SK-N-SH treated with all-trans-retinoic acid at 6 μM for 48 hours (cell line): ENCODE data around the gene LMO4.

Source experiments
- ATAC-seq: fragments of 200-7000 bp; cut with Tn5 transposase; 3 replicates; pipeline ENCODE4 v1.9.1; 2020; ENCODE audit warnings: mild to moderate bottlenecking, moderate library complexity
- BACH2 ChIP-seq: fragments of 250-450 bp; sonication (Bioruptor Pico); IDR thresholded peaks from 2 replicates; pipeline ENCODE4 v1.9.0; 2021; ENCODE audit warnings: mild to moderate bottlenecking, borderline replicate concordance
- CREB5 ChIP-seq: fragments of 250-450 bp; sonication (Bioruptor Pico); IDR thresholded peaks from 2 replicates; pipeline ENCODE4 v1.5.1; 2020; ENCODE audit warnings: low read depth, mild to moderate bottlenecking, moderate library complexity
- CSDC2 ChIP-seq: fragments of 250-450 bp; sonication (Bioruptor Pico); IDR thresholded peaks from 2 replicates; pipeline ENCODE4 v1.5.0; 2020; ENCODE audit warnings: mild to moderate bottlenecking, moderate library complexity
- CSRNP3 ChIP-seq: fragments of 250-450 bp; sonication (Bioruptor Pico); IDR thresholded peaks from 2 replicates; pipeline ENCODE4 v1.5.1; 2021; ENCODE audit warnings: mild to moderate bottlenecking, moderate library complexity
- ESRRG ChIP-seq: fragments of 250-450 bp; sonication (Bioruptor Pico); IDR thresholded peaks from 2 replicates; pipeline ENCODE4 v1.6.1; 2021; ENCODE audit warnings: mild to moderate bottlenecking
- GLIS3 ChIP-seq: fragments of 250-450 bp; sonication (Bioruptor Pico); IDR thresholded peaks from 2 replicates; pipeline ENCODE4 v1.5.0; 2020; ENCODE audit warnings: mild to moderate bottlenecking, moderate library complexity
- ISL1 ChIP-seq: fragments of 250-450 bp; sonication (Bioruptor Pico); IDR thresholded peaks from 2 replicates; pipeline ENCODE4 v2.1.2; 2022; ENCODE audit warnings: mild to moderate bottlenecking, moderate library complexity
- OSR1 ChIP-seq: fragments of 250-450 bp; sonication (Bioruptor Pico); IDR thresholded peaks from 2 replicates; pipeline ENCODE4 v1.8.0; 2022; ENCODE audit warnings: moderate library complexity, mild to moderate bottlenecking, inconsistent platforms
- PATZ1 ChIP-seq: fragments of 250-450 bp; sonication (Bioruptor Pico); IDR thresholded peaks from 2 replicates; pipeline ENCODE4 v1.8.0; 2020; ENCODE audit warnings: mild to moderate bottlenecking, moderate library complexity, borderline replicate concordance
- POU6F1 ChIP-seq: fragments of 250-450 bp; sonication (Bioruptor Pico); IDR thresholded peaks from 2 replicates; pipeline ENCODE4 v1.8.0; 2021; ENCODE audit warnings: low read depth, mild to moderate bottlenecking, moderate library complexity, borderline replicate concordance
- PPARA ChIP-seq: fragments of 250-450 bp; sonication (Bioruptor Pico); IDR thresholded peaks from 2 replicates; pipeline ENCODE4 v1.5.0; 2020; ENCODE audit warnings: mild to moderate bottlenecking, borderline replicate concordance
- RARB ChIP-seq: fragments of 250-450 bp; sonication (Bioruptor Pico); IDR thresholded peaks from 2 replicates; pipeline ENCODE4 v1.8.0; 2021; ENCODE audit warnings: mild to moderate bottlenecking, moderate library complexity
- SNAI2 ChIP-seq: fragments of 250-450 bp; sonication (Bioruptor Pico); IDR thresholded peaks from 2 replicates; pipeline ENCODE4 v1.5.0; 2020; ENCODE audit warnings: mild to moderate bottlenecking, moderate library complexity
- TCF4 ChIP-seq: fragments of 250-450 bp; sonication (Bioruptor Pico); IDR thresholded peaks from 2 replicates; pipeline ENCODE4 v1.8.0; 2021; ENCODE audit warnings: mild to moderate bottlenecking, moderate library complexity, borderline replicate concordance
- TOX ChIP-seq: fragments of 250-450 bp; sonication (Bioruptor Pico); IDR thresholded peaks from 2 replicates; pipeline ENCODE4 v1.8.0; 2021; ENCODE audit warnings: mild to moderate bottlenecking, moderate library complexity, borderline replicate concordance
- TSHZ2 ChIP-seq: fragments of 250-450 bp; sonication (Bioruptor Pico); IDR thresholded peaks from 2 replicates; pipeline ENCODE4 v1.5.0; 2020; ENCODE audit warnings: mild to moderate bottlenecking, moderate library complexity
- ZC3H10 ChIP-seq: fragments of 250-450 bp; sonication (Bioruptor Pico); IDR thresholded peaks from 2 replicates; pipeline ENCODE4 v1.5.1; 2021; ENCODE audit warnings: mild to moderate bottlenecking, moderate library complexity
- ZFP3 ChIP-seq: fragments of 250-450 bp; sonication (Bioruptor Pico); IDR thresholded peaks from 2 replicates; pipeline ENCODE4 v1.5.0; 2020; ENCODE audit warnings: mild to moderate bottlenecking, moderate library complexity
- ZFP30 ChIP-seq: fragments of 450-650 bp; formaldehyde crosslinking; IDR thresholded peaks from 2 replicates; pipeline ENCODE4 v1.5.0; 2022; ENCODE audit warnings: mild to moderate bottlenecking, moderate library complexity
- ZNF565 ChIP-seq: fragments of 450-650 bp; formaldehyde crosslinking; conservative IDR thresholded peaks from 2 replicates; pipeline ENCODE4 v1.5.0; 2020; ENCODE audit warnings: low read depth, mild to moderate bottlenecking, moderate library complexity
- ZNF70 ChIP-seq: fragments of 450-650 bp; formaldehyde crosslinking; IDR thresholded peaks from 2 replicates; pipeline ENCODE4 v1.5.0; 2020; ENCODE audit warnings: mild to moderate bottlenecking, moderate library complexity
- ZNF8 ChIP-seq: fragments of 450-650 bp; formaldehyde crosslinking; IDR thresholded peaks from 2 replicates; pipeline ENCODE4 v1.5.0; 2020; ENCODE audit warnings: mild to moderate bottlenecking, moderate library complexity

The LMO4 gene

GRCh38 chr1:87392248-87393192 is 63.8 kb downstream of the LMO4 start:
- no peak; the same call in 1 of the 2 replicates for TF ChIP-seq TOX (CRISPR knock-in tag)
- TF ChIP-seq ZNF70 (CRISPR knock-in tag) = no peak
- TF ChIP-seq ISL1 (CRISPR knock-in tag) = no peak
- TF ChIP-seq POU6F1 (CRISPR knock-in tag) = no peak
- no peak for TF ChIP-seq ZFP3 (CRISPR knock-in tag)
- no peak for TF ChIP-seq TCF4 (CRISPR knock-in tag)
- no peak for TF ChIP-seq GLIS3 (CRISPR knock-in tag)
- no peak for TF ChIP-seq SNAI2 (CRISPR knock-in tag)
- TF ChIP-seq ESRRG (CRISPR knock-in tag) = no peak
- no peak for TF ChIP-seq CSRNP3 (CRISPR knock-in tag)
- peak; percentile 88 for ATAC-seq

GRCh38 chr1:87393445-87394085 is 64.9 kb downstream of the LMO4 start:
- peak; percentile 64 for ATAC-seq
- no peak for TF ChIP-seq OSR1 (CRISPR knock-in tag)
- peak; percentile 61; the same call in 1 of the 2 replicates for TF ChIP-seq ISL1 (CRISPR knock-in tag)
- no peak for TF ChIP-seq RARB
- TF ChIP-seq ZNF565 (CRISPR knock-in tag) = no peak
- no peak for TF ChIP-seq ZNF8 (CRISPR knock-in tag)
- TF ChIP-seq CSRNP3 (CRISPR knock-in tag) = no peak

GRCh38 chr1:87394513-87394912 is 65.8 kb downstream of the LMO4 start:
- no peak for ATAC-seq

More at GRCh38 chr1:87394513-87394912, 65.8 kb downstream of the LMO4 start:
- no peak for TF ChIP-seq PATZ1 (CRISPR knock-in tag)
- no peak for TF ChIP-seq ZNF565 (CRISPR knock-in tag)
- TF ChIP-seq CREB5 = no peak
- TF ChIP-seq ZFP30 (CRISPR knock-in tag) = no peak
- no peak for TF ChIP-seq ZC3H10 (CRISPR knock-in tag)
- TF ChIP-seq TCF4 (CRISPR knock-in tag) = no peak
- TF ChIP-seq CSRNP3 (CRISPR knock-in tag) = no peak
- TF ChIP-seq TSHZ2 (CRISPR knock-in tag) = no peak
- no peak for TF ChIP-seq SNAI2 (CRISPR knock-in tag)
- no peak for TF ChIP-seq ZNF8 (CRISPR knock-in tag)
- no peak for TF ChIP-seq TOX (CRISPR knock-in tag)
- TF ChIP-seq PPARA (CRISPR knock-in tag) = no peak
- TF ChIP-seq RARB = no peak
- no peak for TF ChIP-seq BACH2 (CRISPR knock-in tag)
- no peak for TF ChIP-seq ZNF70 (CRISPR knock-in tag)
- no peak for TF ChIP-seq CSDC2 (CRISPR knock-in tag)
